ENCODE measurements around the gene RFX3.

The RFX3 gene

GRCh38 chr9:3514786-3515185 is 11.0 kb downstream of the RFX3 start:
- TF ChIP-seq CTCF (IDR thresholded peaks at IDR 0.05; ENCODE audit: low read depth, low read length, missing control alignments): no peak
- H3K4me3 ChIP-seq (replicated peaks; ENCODE audit: low read depth, low read length): no peak overlapping the region
- DNase-seq (ENCODE audit: extremely low read depth, low read depth): no peak

GRCh38 chr9:3513265-3513818 is 12.5 kb downstream of the RFX3 start:
- H3K4me3 ChIP-seq (replicated peaks; ENCODE audit: low read depth, low read length): no peak overlapping the region
- no peak for TF ChIP-seq CTCF (IDR thresholded peaks at IDR 0.05; ENCODE audit: low read depth, low read length, missing control alignments)
- DNase-seq (ENCODE audit: extremely low read depth, low read depth): no peak

- H3K4me3 ChIP-seq (replicated peaks; ENCODE audit: low read depth, low read length): no peak overlapping the region
- TF ChIP-seq CTCF (IDR thresholded peaks at IDR 0.05; ENCODE audit: low read depth, low read length, missing control alignments): no peak
- no peak for DNase-seq (ENCODE audit: extremely low read depth, low read depth)
Measured at GRCh38 chr9:3511551-3511950, 14.2 kb downstream of the RFX3 start.

- no peak overlapping the region for H3K4me3 ChIP-seq (replicated peaks; ENCODE audit: low read depth, low read length)
- no peak for DNase-seq (ENCODE audit: extremely low read depth, low read depth)
- no peak for TF ChIP-seq CTCF (IDR thresholded peaks at IDR 0.05; ENCODE audit: low read depth, low read length, missing control alignments)
Measured at GRCh38 chr9:3510796-3511195, 15.0 kb downstream of the RFX3 start.

- no peak overlapping the region for H3K4me3 ChIP-seq (replicated peaks; ENCODE audit: low read depth, low read length)
- DNase-seq (ENCODE audit: extremely low read depth, low read depth): no peak
- no peak for TF ChIP-seq CTCF (IDR thresholded peaks at IDR 0.05; ENCODE audit: low read depth, low read length, missing control alignments)
Measured at GRCh38 chr9:3509926-3510325, 15.9 kb downstream of the RFX3 start.

- no peak for TF ChIP-seq CTCF (IDR thresholded peaks at IDR 0.05; ENCODE audit: low read depth, low read length, missing control alignments)
- DNase-seq (ENCODE audit: extremely low read depth, low read depth): no peak
- no peak overlapping the region for H3K4me3 ChIP-seq (replicated peaks; ENCODE audit: low read depth, low read length)
Measured at GRCh38 chr9:3508521-3509291, 17.1 kb downstream of the RFX3 start.
